ENCODE results near the gene SNPH.
"Not testable (repeated sequence)": the region's sequence is repeated elsewhere in the genome, so short reads cannot be mapped to it uniquely, and the experiment has no call there.

Gene SNPH

GRCh38 chr20:1331801-1332453, 65.8 kb downstream of the SNPH start:
- DNase-seq (ENCODE audit: low read depth, low spot score): no peak
- no peak overlapping the region for H3K4me3 ChIP-seq (ENCODE audit: low read length)

- no peak overlapping the region for H3K4me3 ChIP-seq (ENCODE audit: low read length)
- no peak for DNase-seq (ENCODE audit: low read depth, low spot score)
Observed at GRCh38 chr20:1332749-1333300, 66.7 kb downstream of the SNPH start.

- no peak for DNase-seq (ENCODE audit: low read depth, low spot score)
- no peak overlapping the region for H3K4me3 ChIP-seq (ENCODE audit: low read length)
Observed at GRCh38 chr20:1333462-1334369, 67.6 kb downstream of the SNPH start.

GRCh38 chr20:1334370-1334731, 68.3 kb downstream of the SNPH start:
- no peak for DNase-seq (ENCODE audit: low read depth, low spot score)
- no peak overlapping the region for H3K4me3 ChIP-seq (ENCODE audit: low read length)

GRCh38 chr20:1334761-1335160, 68.7 kb downstream of the SNPH start:
- H3K4me3 ChIP-seq (ENCODE audit: low read length): no peak overlapping the region
- DNase-seq (ENCODE audit: low read depth, low spot score): peak; percentile 58

GRCh38 chr20:1335961-1336698, 70.0 kb downstream of the SNPH start:
- no peak for DNase-seq (ENCODE audit: low read depth, low spot score)
- no peak overlapping the region for H3K4me3 ChIP-seq (ENCODE audit: low read length)

GRCh38 chr20:1336699-1337367, 70.7 kb downstream of the SNPH start:
- no peak overlapping the region for H3K4me3 ChIP-seq (ENCODE audit: low read length)
- no peak for DNase-seq (ENCODE audit: low read depth, low spot score)

GRCh38 chr20:1337441-1337840, 71.3 kb downstream of the SNPH start:
- DNase-seq (ENCODE audit: low read depth, low spot score): no peak

GRCh38 chr20:1338096-1338495, 72.0 kb downstream of the SNPH start:
- DNase-seq (ENCODE audit: low read depth, low spot score): no peak
- H3K4me3 ChIP-seq (ENCODE audit: low read length): no peak overlapping the region

More at GRCh38 chr20:1337441-1337840, 71.3 kb downstream of the SNPH start:
- H3K4me3 ChIP-seq (ENCODE audit: low read length): no peak overlapping the region

GRCh38 chr20:1338801-1339200, 72.7 kb downstream of the SNPH start:
- H3K4me3 ChIP-seq (ENCODE audit: low read length): no peak overlapping the region
- DNase-seq (ENCODE audit: low read depth, low spot score): no peak

- H3K4me3 ChIP-seq (ENCODE audit: low read length): no peak overlapping the region
- no peak for DNase-seq (ENCODE audit: low read depth, low spot score)
Observed at GRCh38 chr20:1341561-1342265, 75.6 kb downstream of the SNPH start.

GRCh38 chr20:1343446-1344124, 77.5 kb downstream of the SNPH start:
- not testable (repeated sequence) for DNase-seq (ENCODE audit: low read depth, low spot score); H3K4me3 ChIP-seq (ENCODE audit: low read length)

- no peak overlapping the region for H3K4me3 ChIP-seq (ENCODE audit: low read length)
- peak; percentile 29 for DNase-seq (ENCODE audit: low read depth, low spot score)
Observed at GRCh38 chr20:1345030-1345755, 79.1 kb downstream of the SNPH start.

- DNase-seq (ENCODE audit: low read depth, low spot score): no peak
- H3K4me3 ChIP-seq (ENCODE audit: low read length): no peak overlapping the region
Observed at GRCh38 chr20:1345756-1346093, 79.6 kb downstream of the SNPH start.

GRCh38 chr20:1346315-1346969, 80.3 kb downstream of the SNPH start:
- DNase-seq (ENCODE audit: low read depth, low spot score): peak; percentile 48
- H3K4me3 ChIP-seq (ENCODE audit: low read length): no peak overlapping the region

GRCh38 chr20:1353956-1354355, 87.9 kb downstream of the SNPH start:
- DNase-seq (ENCODE audit: low read depth, low spot score): no peak
- H3K4me3 ChIP-seq (ENCODE audit: low read length): no peak overlapping the region

Measured in Jurkat, Clone E6-1 (cell line).